Pancreas (tissue), 10 donors: Measurements from ENCODE around the gene SND1. TPM values are rescaled to one million over a fixed set of nuclear protein-coding genes. Genes with fewer than 3 reads are reported as not detected.
A peak's percentile ranks its signal among the peaks of the same experiment; 100 is the strongest.

ENCODE experiments used
- ATAC-seq, 4 donors: fragments of 200-7000 bp; cut with Tn5 transposase; one replicate each; pipeline versions ENCODE4 v1.8.0 to v1.9.1; 2020; ENCODE audit warnings: mild to moderate bottlenecking in 4 of 4, moderate library complexity in 4 of 4
- DNase-seq, 6 donors: peaks; one replicate each; pipeline ENCODE4 v3.0.0-alpha.2; 2020
- FAIRE-seq: peaks from 2 replicates; lab custom pipeline; 2012; peaks lifted over from hg19 to GRCh38; lab: Jason Lieb, UNC
- H3K27ac ChIP-seq, 4 donors: fragments of 200-600 bp; sonication (generic); 1 replicate in 3 of 4; 2 replicates in 1 of 4; pipeline versions ENCODE4 v1.5.0 to v1.8.0; 2020
- H3K27me3 ChIP-seq, 4 donors: fragments of 200-600 bp; one replicate each; pipeline ENCODE4 v1.8.0; 2021
- H3K36me3 ChIP-seq, 3 donors: fragments of 200-600 bp; sonication (generic) in 1 of 3; one replicate each; pipeline versions ENCODE4 v1.5.0 to v1.8.0; 2020 to 2021
- H3K4me1 ChIP-seq, 3 donors: fragments of 200-600 bp; one replicate each; pipeline ENCODE4 v1.8.0; 2021
- H3K4me3 ChIP-seq, 4 donors: fragments of 200-600 bp; sonication (generic) in 2 of 4; one replicate each; pipeline versions ENCODE4 v1.5.0 to v1.8.0; 2020 to 2021
- H3K9me3 ChIP-seq, 4 donors: fragments of 200-600 bp; one replicate each; pipeline ENCODE4 v1.8.0; 2021
- CTCF ChIP-seq, 4 donors: fragments of 200-600 bp; sonication (generic) in 3 of 4; IDR thresholded peaks; one replicate each; pipeline versions ENCODE4 v1.5.0 to v1.8.0; 2021; ENCODE audit warnings: antibody characterized with exemption in 4 of 4
- WGBS, 2 donors: extraction: QIAGEN DNeasy Blood & Tissue Kit; methylation state at CpG; one replicate each; pipeline ENCODE4 v1.1.7; 2013; 5-methylcytosine and 5-hydroxymethylcytosine counted together
- intact Hi-C, 3 donors: fragments of 100-400 bp; cut with DNase I; formaldehyde crosslinking; loops; one replicate each; pipeline versions ENCODE4 v1.11.1 to v1.14.2; 2022
- polyA plus RNA-seq, 2 donors: library from polyadenylated mRNA; stranded (reverse); fragments of 200-250 nt; gene quantifications; one replicate each; pipeline ENCODE4 v1.2.3, GENCODE V29; 2013
- total RNA-seq, 6 donors: library from RNA; stranded (reverse); fragmentation: NEBNext Ultra II Directional in 4 of 6; extraction: Animal tissue kit (Norgen Biotek cat#: 25700) in 4 of 6; gene quantifications; one replicate each; pipeline versions ENCODE4 v1.2.1 to v1.2.4, GENCODE V29; 2021 to 2023
- donor health status: healthy with polysubstance abuse.
- donor health status: DM: no; HTN: no; CAD: no; lungs with moderate emphysema.
- donor health status: DM: no; HTN: no; CAD: no.
- donor health status: control.
- donor health status: control.
- donor health status: Bipolar disorder and iron deficiency.
- donor health status: DM: yes; HTN: yes; CAD: no.
- donor health status: DM: no; HTN: no; CAD: no.
- donor health status: DM: no; HTN: no; CAD: no.
- donor health status: DM: yes; HTN: yes; CAD: no.

Gene SND1
- total and polyA plus RNA-seq, 8 donors: 84.1 to 308 (median 225) TPM

DNA sequence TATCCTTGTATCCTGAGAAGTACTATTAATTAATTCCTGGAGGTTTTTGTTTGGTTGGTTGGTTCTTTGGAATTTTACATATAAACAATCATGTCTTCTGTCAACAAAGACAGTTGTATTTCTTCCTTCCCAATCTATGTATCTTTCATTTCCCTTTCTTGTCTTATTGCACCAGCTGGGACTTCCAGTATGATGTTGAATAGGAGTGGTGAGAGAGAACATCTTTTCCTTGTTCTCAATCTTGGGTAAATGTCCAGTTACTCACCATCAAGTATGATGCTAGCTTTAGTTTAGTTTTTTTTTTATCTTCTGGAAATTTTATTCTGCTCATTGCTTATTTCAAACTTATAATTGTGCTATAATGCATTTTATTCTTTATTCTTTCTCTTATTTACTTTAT lies 26.7 kb upstream of the SND1 start:
- Histone ChIP-seq H3K4me3 (no peak overlapping the region), H3K36me3 (no peaks in the 10 kb centered on the region), H3K27me3 (no peaks in the 10 kb centered on the region), H3K4me1 (no peaks in the 10 kb centered on the region), H3K27ac (no peak overlapping the region), H3K9me3 (no peaks in the 10 kb centered on the region)
- FAIRE-seq (no peak), DNase-seq (no peak), ATAC-seq (no peak)
- no peak for TF ChIP-seq CTCF (IDR thresholded peaks at IDR 0.05)
- intact Hi-C loops: no loop called here

DNA sequence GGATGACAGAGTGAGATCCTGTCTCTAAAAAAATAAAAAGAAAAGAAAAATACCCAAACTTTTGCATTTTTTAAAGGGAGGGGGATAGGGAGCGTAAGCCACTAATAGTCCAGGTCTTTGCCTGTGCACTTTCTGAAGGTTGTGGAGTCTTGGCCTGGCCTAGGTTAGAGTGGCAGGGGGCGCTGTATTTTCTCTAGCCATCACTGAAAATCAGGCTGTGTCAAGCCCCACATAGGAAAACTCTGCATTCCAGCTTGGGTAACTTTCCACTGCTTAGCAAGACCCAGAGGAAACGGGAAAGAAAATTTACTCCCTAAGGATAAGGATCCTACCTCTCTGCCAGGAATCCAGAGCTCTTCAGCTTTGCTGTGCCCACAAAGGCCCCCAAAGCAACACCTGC lies 23.5 kb upstream of the SND1 start:
- no peaks in the 10 kb centered on the region for H3K27me3 ChIP-seq
- 65 to 77% methylated on average over 3 of the region's 3 CpGs for WGBS, 2 donors
- no peaks in the 10 kb centered on the region for H3K36me3 ChIP-seq
- H3K9me3 ChIP-seq: no peaks in the 10 kb centered on the region
- FAIRE-seq (no peak), ATAC-seq (peak in 2 of 4 donors; percentile 21 to 30), DNase-seq (no peak)
- intact Hi-C loops: no loop called here
- H3K27ac ChIP-seq: no peak overlapping the region
- no peak overlapping the region for H3K4me3 ChIP-seq
- H3K4me1 ChIP-seq: no peaks in the 10 kb centered on the region
- no peak for TF ChIP-seq CTCF (IDR thresholded peaks at IDR 0.05)

GRCh38 chr7:127629268-127629854 lies 22.6 kb upstream of the SND1 start:
- peak in 3 of 4 donors; percentile 39 to 51 (median 40) for TF ChIP-seq CTCF (IDR thresholded peaks at IDR 0.05)
- no peak overlapping the region for H3K4me3 ChIP-seq
- H3K9me3 ChIP-seq: no peaks in the 10 kb centered on the region
- FAIRE-seq (no peak), ATAC-seq (peak; percentile 97 to 100 (median 98)), DNase-seq (peak; percentile 59 to 83 (median 78))
- 22 to 30% methylated on average over 5 of the region's 5 CpGs for WGBS, 2 donors
- no peaks in the 10 kb centered on the region for H3K27me3 ChIP-seq
- no peaks in the 10 kb centered on the region for H3K36me3 ChIP-seq
- H3K4me1 ChIP-seq: no peaks in the 10 kb centered on the region
- H3K27ac ChIP-seq: no peak overlapping the region
- intact Hi-C loops: no loop called here

- Histone ChIP-seq H3K36me3 (no peaks in the 10 kb centered on the region), H3K27me3 (no peaks in the 10 kb centered on the region), H3K27ac (no peak overlapping the region), H3K9me3 (no peaks in the 10 kb centered on the region), H3K4me3 (no peak overlapping the region), H3K4me1 (no peaks in the 10 kb centered on the region)
- WGBS, 2 donors: 74 to 78% methylated on average over 7 of the region's 7 CpGs
- FAIRE-seq (no peak), DNase-seq (no peak), ATAC-seq (no peak)
- intact Hi-C loops: no loop called here
- TF ChIP-seq CTCF (IDR thresholded peaks at IDR 0.05): no peak
Observed at GRCh38 chr7:127632276-127632910, 19.6 kb upstream of the SND1 start.

DNA sequence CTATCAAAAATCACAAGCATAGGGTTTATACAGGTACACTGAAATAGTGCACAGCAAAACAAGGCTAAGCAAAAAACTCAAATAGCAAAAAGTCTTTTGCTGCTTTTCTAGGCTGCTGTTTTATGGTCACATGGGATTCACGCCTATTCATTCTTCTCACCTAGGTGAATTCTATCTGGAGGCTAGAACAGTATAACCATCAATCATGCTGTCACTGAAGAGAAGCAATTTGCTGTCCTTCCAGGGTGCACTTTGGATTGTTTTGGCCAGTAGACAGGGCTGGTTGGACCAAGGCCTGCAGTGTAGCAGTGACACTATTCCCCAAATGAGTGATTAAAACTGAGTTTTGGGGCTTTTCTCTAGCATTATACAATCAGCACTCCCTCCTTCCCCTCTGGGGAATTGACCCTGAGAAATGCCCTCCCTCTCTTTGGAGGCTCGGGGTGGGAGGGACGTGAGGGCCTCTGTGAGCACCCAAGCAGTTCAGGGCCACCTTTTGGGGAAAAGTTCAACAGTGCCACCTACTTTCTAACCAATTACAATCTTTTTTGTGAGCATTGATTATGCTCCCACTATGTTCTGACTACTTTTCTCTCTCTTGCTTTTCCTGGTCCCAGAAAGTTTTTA lies 16.2 kb upstream of the SND1 start:
- FAIRE-seq: no peak

More for the DNA sequence above, 16.2 kb upstream of the SND1 start:
- no peaks in the 10 kb centered on the region for H3K36me3 ChIP-seq
- no peak for TF ChIP-seq CTCF (IDR thresholded peaks at IDR 0.05)
- ATAC-seq (peak in 2 of 4 donors; percentile 44 to 68), DNase-seq (no peak)
- no peaks in the 10 kb centered on the region for H3K27me3 ChIP-seq
- intact Hi-C loops: no loop called here
- no peak overlapping the region for H3K4me3 ChIP-seq
- H3K4me1 ChIP-seq: no peaks in the 10 kb centered on the region
- H3K27ac ChIP-seq: peak overlapping the region in 1 of 4 donors; percentile 9
- no peaks in the 10 kb centered on the region for H3K9me3 ChIP-seq
- 47 to 63% methylated on average over 2 to 3 of the region's 3 CpGs for WGBS, 2 donors
